Dendritic cell treated with granulocyte-macrophage colony-stimulating factor and Interleukin-4, amounts not matched to agents 40 ng/mL and 50 ng/mL, for 4 days (primary cell): ENCODE results near the gene AKR7A2.

ENCODE experiments used
- H3K27ac Mint-ChIP-seq: one replicate; pipeline ENCODE4 v1.8.0; 2022; ENCODE audit warnings: mild to moderate bottlenecking, mixed read lengths
- H3K27me3 Mint-ChIP-seq: one replicate; pipeline ENCODE4 v1.8.0; 2022; ENCODE audit warnings: mild to moderate bottlenecking, mixed read lengths
- H3K36me3 Mint-ChIP-seq: one replicate; pipeline ENCODE4 v1.8.0; 2022; ENCODE audit warnings: low read depth, mixed read lengths
- H3K4me1 Mint-ChIP-seq: one replicate; pipeline ENCODE4 v1.8.0; 2022; ENCODE audit warnings: low read depth, mixed read lengths
- H3K4me3 Mint-ChIP-seq: one replicate; pipeline ENCODE4 v1.8.0; 2022; ENCODE audit warnings: mild to moderate bottlenecking, moderate library complexity, mixed read lengths
- H3K9me3 Mint-ChIP-seq: one replicate; pipeline ENCODE4 v1.8.0; 2022; ENCODE audit warnings: mixed read lengths
- intact Hi-C: fragments of 100-400 bp; cut with micrococcal nuclease; formaldehyde crosslinking; loops from one replicate; pipeline ENCODE4 v1.15.0; 2022

Gene AKR7A2

DNA sequence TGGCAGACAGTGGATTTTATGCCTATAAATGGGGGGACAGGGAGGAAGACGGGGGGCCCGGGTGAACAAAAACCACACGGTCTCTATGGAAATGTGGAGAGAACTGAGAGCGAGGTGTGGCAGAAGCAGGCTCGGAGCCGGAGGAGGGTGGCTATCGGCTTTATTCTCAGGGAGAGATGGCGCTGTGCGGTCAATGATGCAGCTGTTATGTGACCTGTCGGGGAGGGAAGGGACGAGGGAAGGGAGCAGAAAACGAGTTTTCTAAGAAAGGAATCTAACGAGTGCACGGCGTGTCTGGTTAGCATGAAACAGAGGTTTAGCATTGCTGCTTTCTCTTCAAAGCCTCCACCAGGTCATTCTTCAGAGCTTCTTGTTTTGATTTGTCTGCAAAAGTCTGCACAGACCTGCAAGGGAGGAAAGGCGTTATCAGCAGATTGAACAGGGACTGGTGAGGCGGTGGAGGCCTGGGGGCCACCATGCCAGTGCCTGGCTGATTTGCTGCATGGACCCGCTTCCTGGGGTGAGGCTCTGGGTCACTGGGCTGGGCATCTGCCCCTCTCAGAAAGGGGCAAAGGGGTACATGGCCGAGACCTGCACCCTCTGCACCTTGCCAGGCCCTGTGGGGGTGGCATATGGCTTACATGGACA lies 27.4 kb upstream of the AKR7A2 start:
- intact Hi-C loops, result no loop called here
- H3K27ac Mint-ChIP-seq, result no peak overlapping the region
- H3K4me3 Mint-ChIP-seq, result no peak overlapping the region
- peaks cover 12% of the 10 kb centered on the region for H3K4me1 Mint-ChIP-seq
- no peaks in the 10 kb centered on the region for H3K27me3 Mint-ChIP-seq
- peaks cover 84% of the 10 kb centered on the region for H3K36me3 Mint-ChIP-seq
- no peaks in the 10 kb centered on the region for H3K9me3 Mint-ChIP-seq

DNA sequence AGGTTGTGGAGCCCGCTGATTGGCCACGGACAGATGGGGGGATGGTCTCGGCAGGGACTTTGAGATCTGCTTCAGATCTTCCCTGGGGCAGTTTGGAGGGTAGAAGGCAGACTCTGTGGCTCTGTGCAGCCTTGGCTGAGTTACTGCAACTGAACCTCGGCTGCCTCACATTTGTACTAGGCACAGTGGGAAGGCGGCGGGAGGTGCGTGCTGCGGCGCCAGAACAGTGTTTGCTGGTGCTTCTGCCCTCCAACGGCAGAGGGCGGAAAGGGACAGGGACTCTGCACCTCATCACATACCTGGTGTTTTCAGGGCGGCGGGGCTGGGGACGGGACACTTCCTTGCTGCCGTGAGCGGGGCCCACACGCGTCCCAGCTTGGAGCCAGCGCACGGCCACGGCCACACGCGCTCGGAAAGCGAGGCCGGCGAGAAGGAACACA lies 26.4 kb upstream of the AKR7A2 start:
- Mint-ChIP-seq H3K4me1 (peaks cover 12% of the 10 kb centered on the region), H3K27ac (no peak overlapping the region), H3K4me3 (no peak overlapping the region), H3K27me3 (no peaks in the 10 kb centered on the region), H3K9me3 (no peaks in the 10 kb centered on the region), H3K36me3 (peaks cover 80% of the 10 kb centered on the region)
- intact Hi-C loops, result no loop called here

DNA sequence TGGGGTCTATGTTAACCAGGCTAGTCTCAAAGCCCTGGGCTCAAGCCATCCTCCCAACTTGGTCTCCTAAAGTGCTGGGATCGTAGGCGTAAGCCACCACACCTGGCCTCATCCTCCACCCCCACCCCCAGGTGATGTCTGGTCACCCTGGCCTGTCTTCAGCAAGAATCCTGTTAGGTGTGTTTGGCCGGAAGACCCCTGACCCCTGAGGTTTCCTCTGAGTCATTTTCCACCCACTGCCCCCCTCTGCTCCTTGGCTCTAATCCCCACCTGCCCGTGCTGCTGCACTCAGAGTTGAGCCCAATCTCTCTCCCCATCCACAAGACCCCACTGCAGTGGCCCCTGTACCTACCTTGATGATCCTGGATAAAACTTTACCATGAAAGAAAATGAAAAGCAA lies 25.3 kb upstream of the AKR7A2 start:
- peak overlapping the region; percentile 11 for H3K27ac Mint-ChIP-seq
- no peak overlapping the region for H3K4me3 Mint-ChIP-seq

DNA sequence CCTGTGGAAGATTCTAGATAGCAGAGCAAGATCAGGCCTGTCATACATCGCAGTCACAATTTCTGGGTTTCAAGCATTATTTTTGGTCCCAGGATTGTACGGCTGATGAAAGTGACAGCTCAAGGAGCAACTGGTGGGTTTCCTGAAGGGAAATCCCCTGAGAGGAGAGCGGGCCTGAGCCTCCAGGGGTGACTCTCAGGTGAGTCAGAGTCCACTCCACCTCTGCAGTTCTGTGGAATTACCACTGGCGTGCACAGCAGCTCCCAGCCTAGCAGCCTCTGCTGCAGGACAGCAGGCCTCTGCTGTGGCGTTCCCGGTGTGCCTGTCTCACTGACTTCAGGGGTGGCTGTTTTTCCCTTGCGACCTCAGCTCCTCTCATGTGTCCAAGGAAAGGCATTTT lies 24.6 kb upstream of the AKR7A2 start:
- H3K4me1 Mint-ChIP-seq, result peaks cover 6% of the 10 kb centered on the region
- no peaks in the 10 kb centered on the region for H3K27me3 Mint-ChIP-seq
- intact Hi-C loops, result no loop called here
- peaks cover 80% of the 10 kb centered on the region for H3K36me3 Mint-ChIP-seq
- H3K27ac Mint-ChIP-seq, result no peak overlapping the region
- H3K4me3 Mint-ChIP-seq, result no peak overlapping the region
- no peaks in the 10 kb centered on the region for H3K9me3 Mint-ChIP-seq

More for the DNA sequence above, 25.3 kb upstream of the AKR7A2 start:
- peaks cover 12% of the 10 kb centered on the region for H3K4me1 Mint-ChIP-seq
- peaks cover 80% of the 10 kb centered on the region for H3K36me3 Mint-ChIP-seq
- intact Hi-C loops, result no loop called here
- H3K9me3 Mint-ChIP-seq, result no peaks in the 10 kb centered on the region
- H3K27me3 Mint-ChIP-seq, result no peaks in the 10 kb centered on the region

DNA sequence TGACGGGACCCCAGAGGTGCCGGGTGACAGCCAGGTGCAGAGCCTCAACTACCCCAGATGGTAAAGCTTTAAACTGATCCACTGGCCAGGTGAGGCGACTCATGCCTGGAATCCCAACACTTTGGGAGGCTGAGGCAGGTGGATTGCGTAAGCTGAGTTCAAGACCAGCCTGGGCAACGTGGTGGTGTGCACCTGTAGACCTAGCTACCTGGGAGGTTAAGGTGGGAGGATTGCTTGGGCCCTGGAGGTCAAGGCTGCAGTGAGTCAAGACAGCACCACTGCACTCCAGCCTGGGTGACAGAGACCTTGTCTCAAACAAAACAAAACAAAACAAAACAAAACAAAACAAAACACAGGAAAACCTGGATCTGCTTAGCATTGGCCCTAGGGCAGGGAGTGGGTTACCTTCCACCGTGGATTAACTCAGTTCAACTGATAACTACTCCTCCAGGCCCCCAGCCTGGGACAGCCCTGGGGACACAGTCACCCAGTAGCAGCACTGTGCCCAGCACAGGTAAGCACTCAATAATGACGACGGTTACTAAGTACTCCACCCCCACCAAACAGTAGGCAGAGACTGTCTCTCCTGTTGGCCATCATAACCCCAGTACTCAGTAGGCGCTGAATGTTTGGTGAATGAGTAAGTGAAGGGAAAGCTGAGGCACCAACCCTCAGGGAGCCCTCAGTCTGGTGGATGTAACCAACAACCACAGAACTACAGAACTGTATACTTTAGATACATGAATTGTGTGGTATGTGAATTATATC lies 21.8 kb upstream of the AKR7A2 start:
- H3K9me3 Mint-ChIP-seq, result no peaks in the 10 kb centered on the region
- H3K36me3 Mint-ChIP-seq, result peaks cover 80% of the 10 kb centered on the region
- no peak overlapping the region for H3K4me3 Mint-ChIP-seq
- intact Hi-C loops, result no loop called here
- no peaks in the 10 kb centered on the region for H3K27me3 Mint-ChIP-seq
- H3K27ac Mint-ChIP-seq, result no peak overlapping the region
- H3K4me1 Mint-ChIP-seq, result no peaks in the 10 kb centered on the region

DNA sequence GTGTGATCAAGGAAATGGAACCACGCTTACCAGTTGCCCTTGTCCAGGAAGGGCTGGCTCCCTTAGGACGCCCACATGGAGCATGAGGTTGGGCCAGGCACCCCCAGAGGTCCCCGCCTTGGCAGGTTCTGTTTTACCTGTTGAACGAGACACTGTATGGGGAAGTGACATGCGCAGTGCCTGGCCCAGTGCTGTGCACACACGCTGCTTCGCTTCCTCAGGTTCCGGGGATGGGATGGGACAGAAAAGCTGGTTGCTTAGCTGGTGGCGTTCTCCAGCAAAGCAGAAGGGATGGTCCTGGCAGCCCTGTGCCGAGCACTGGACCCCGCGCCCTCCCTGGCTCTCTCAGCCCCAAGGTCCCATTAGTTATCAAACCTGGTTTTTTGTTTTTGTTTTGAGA lies 20.9 kb upstream of the AKR7A2 start:
- H3K4me3 Mint-ChIP-seq, result no peak overlapping the region
- intact Hi-C loops, result no loop called here

DNA sequence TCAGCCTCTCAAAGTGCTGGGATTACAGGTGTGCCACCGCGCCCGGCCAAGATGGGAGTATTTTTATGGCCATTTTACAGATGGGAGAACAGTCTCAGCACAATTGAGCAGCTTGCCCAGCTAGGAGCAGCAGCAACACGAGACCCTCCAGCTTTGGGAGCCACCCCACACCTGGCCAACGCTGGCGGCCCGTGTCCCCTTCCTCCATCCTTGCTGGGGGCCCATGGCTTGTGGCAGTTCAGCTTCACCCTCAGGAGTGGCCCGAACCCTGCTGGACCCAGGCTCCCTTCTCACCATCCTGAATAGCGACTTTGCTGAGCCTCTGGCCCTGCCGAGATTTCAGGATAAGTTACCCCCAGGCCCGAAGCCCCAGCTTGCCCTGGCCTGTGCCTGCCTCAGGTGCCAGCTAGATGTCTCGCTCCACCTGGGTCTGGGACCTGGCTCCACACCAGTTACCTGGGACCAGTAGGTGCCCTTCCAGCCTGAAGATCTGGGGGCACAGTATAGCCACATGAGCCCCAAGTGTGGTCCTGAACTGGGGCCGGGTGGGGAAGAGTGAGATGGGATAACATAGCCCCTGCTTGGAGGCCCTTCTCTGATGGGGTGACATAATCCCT lies 19.4 kb upstream of the AKR7A2 start:
- no peaks in the 10 kb centered on the region for H3K9me3 Mint-ChIP-seq
- H3K27me3 Mint-ChIP-seq, result no peaks in the 10 kb centered on the region
- H3K4me1 Mint-ChIP-seq, result no peaks in the 10 kb centered on the region
- no peak overlapping the region for H3K4me3 Mint-ChIP-seq
- no peak overlapping the region for H3K27ac Mint-ChIP-seq
- H3K36me3 Mint-ChIP-seq, result peaks cover 80% of the 10 kb centered on the region
- intact Hi-C loops, result no loop called here

More for the DNA sequence above, 20.9 kb upstream of the AKR7A2 start:
- Mint-ChIP-seq H3K9me3 (no peaks in the 10 kb centered on the region), H3K36me3 (peaks cover 80% of the 10 kb centered on the region), H3K27ac (no peak overlapping the region), H3K4me1 (no peaks in the 10 kb centered on the region), H3K27me3 (no peaks in the 10 kb centered on the region)

DNA sequence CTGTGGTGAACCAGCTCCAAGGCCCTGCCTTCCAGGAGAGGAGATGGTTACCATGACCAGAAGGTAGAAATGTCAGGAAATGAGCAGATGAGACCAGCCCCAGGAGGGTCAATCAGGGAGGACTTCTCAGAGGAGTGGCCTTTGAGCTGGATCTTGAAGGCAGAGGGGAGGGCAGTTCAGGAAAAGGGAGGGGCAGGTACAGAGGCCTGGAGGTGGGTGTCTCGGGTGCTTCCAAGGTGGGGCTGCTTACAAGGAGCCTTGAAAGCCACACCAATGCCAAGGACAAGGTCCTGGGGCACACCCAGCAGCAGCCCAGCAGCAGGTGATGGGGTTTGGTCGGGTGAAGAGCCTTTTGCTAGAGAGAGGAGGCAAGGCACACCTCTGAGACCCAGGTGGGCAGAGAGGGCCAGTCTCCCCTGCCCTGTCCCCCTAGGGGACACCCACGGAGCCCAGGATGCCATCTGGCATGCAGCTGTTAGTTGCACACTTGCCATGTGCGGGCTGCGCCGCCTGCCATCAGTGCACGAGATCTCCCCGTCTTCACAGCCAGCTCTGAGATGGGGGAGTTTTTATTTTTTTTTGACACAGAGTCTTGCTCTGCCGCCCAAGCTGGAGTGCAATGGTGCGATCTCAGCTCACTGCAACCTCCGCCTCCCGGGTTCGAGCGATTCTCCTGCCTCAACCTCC lies 18.6 kb upstream of the AKR7A2 start:
- Mint-ChIP-seq H3K4me3 (no peak overlapping the region), H3K4me1 (no peaks in the 10 kb centered on the region), H3K36me3 (peaks cover 84% of the 10 kb centered on the region), H3K27ac (peak overlapping the region; percentile 20), H3K9me3 (no peaks in the 10 kb centered on the region), H3K27me3 (no peaks in the 10 kb centered on the region)
- intact Hi-C loops, result no loop called here

DNA sequence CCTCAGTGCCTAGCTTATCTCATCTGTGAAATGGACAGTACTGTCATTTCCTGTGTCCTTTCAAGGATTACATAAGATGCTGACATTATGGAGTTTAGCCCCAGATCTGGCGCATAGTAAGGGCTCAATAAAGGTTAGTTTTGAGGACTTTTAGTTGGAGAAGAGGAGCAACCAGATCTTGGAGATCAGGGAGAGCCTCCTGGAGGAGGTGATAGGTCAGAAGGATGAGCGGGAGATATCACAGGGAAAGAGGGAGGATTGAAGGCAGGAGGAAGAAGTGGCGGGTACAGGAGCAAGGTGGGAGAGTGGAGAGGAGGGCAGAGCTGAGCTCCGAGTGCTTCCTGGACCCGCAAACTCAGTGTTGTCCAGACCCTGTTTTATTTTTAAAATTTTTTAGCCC lies 17.7 kb upstream of the AKR7A2 start:
- Mint-ChIP-seq H3K27ac (peak overlapping the region; percentile 1), H3K4me1 (peaks cover 5% of the 10 kb centered on the region), H3K36me3 (peaks cover 94% of the 10 kb centered on the region), H3K4me3 (no peak overlapping the region), H3K27me3 (no peaks in the 10 kb centered on the region), H3K9me3 (no peaks in the 10 kb centered on the region)
- intact Hi-C loops, result no loop called here

DNA sequence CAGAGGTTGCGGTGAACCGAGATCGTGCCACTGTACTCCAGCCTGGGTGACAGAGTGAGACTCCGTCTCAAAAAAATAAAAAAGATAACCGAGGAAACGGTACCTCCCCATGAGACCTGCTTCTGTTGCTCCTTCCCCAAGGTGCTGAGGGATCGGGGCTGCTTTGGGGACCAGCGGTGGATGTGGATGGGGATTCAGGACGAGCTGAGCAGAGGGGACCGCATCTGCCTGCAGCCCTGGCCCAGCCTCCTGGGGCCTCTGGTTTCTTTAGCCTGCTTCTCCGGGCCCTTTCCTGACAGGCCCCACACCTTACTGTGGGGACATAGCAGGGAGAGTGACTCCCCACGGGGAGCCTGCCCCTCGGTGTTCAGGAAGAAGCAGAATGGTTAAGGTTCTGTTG lies 17.2 kb upstream of the AKR7A2 start:
- Mint-ChIP-seq H3K36me3 (peaks cover 98% of the 10 kb centered on the region), H3K27me3 (no peaks in the 10 kb centered on the region), H3K4me1 (peaks cover 7% of the 10 kb centered on the region), H3K27ac (peak overlapping the region; percentile 1), H3K4me3 (no peak overlapping the region), H3K9me3 (no peaks in the 10 kb centered on the region)
- intact Hi-C loops, result no loop called here

DNA sequence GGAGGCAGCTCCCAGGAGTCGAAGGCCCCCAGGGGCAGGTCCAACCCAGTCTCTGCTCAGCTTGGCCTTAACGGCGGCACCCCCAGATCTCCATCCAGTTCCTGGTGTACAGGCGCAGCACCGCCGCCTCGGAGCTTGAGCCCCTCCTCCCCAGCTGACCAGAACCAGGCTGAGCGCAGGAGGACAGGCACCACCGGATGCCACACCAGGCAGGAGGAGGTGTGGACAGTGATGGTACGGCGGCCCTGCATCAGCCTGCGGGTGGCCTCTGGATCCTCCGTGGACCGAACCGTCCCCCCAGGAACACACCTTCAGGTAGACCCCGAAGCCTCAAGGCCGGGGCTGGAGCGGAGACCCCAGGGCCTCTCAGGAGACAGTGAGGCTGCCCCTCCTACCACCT lies 16.5 kb upstream of the AKR7A2 start:
- intact Hi-C loops, result no loop called here
- Mint-ChIP-seq H3K9me3 (no peaks in the 10 kb centered on the region), H3K4me1 (peaks cover 8% of the 10 kb centered on the region), H3K27me3 (no peaks in the 10 kb centered on the region), H3K27ac (no peak overlapping the region), H3K36me3 (peaks cover 100% of the 10 kb centered on the region), H3K4me3 (no peak overlapping the region)

DNA sequence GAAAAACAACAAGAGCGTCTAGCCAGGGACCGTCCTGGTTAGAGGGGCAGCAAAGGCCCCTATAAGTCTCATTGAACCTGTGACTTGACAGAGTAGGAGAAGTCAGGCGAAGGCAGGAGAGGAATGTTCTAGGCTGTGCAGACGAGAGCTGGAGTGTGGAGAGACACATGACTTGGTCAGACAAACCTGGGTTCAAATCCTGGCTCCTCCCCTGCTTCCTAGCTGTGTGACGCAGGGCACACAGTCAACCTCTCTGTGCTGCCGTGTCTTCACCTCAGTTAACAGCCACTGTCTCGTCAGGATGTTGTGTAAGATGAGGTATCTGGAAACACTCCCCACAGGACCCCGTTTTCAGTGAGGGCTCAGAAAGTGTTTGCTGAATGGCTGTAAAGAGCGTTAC lies 15.8 kb upstream of the AKR7A2 start:
- intact Hi-C loops, result no loop called here
- Mint-ChIP-seq H3K36me3 (peaks cover 100% of the 10 kb centered on the region), H3K27me3 (no peaks in the 10 kb centered on the region), H3K4me1 (peaks cover 16% of the 10 kb centered on the region), H3K27ac (no peak overlapping the region), H3K9me3 (no peaks in the 10 kb centered on the region), H3K4me3 (no peak overlapping the region)

DNA sequence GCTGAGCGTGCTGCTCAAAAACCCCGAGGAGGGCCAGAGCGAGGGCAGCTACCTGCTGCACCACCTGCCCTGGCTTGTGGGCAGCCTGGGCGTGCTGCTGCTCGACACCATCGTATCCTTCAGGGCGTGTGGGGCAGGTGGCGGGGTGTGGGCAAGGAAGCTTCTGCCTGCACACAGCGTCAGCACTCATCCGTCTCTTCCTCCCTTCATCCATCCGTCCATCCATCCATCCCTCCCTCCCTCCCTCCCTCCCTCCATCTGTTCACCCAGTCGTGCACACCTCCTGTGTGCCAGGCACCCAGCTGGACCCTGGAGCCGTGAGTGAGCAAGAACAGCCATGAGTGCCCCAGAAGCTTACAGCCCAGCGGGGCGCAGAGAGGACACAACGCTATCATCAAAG lies 15.4 kb upstream of the AKR7A2 start:
- intact Hi-C loops, result no loop called here
- no peaks in the 10 kb centered on the region for H3K9me3 Mint-ChIP-seq
- H3K36me3 Mint-ChIP-seq, result peaks cover 100% of the 10 kb centered on the region
- no peaks in the 10 kb centered on the region for H3K27me3 Mint-ChIP-seq
- no peak overlapping the region for H3K4me3 Mint-ChIP-seq
- no peak overlapping the region for H3K27ac Mint-ChIP-seq
- H3K4me1 Mint-ChIP-seq, result peaks cover 20% of the 10 kb centered on the region

DNA sequence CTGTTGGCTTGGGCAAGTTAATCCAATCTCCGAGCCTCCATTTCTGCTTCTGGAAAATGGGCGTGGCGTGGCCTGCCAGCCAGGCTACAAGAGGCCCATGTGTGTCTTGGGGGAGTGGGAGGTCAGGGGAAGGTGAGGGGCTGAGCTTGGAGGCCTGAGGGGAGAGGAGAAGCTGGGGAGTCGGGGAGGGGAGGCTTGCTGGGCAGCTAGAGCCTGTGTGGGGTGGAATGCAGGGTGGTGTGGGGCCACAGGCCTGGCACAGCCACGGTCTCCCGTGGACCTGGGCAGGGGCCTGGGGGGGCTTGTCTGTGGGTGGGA lies 14.8 kb upstream of the AKR7A2 start:
- no peak overlapping the region for H3K27ac Mint-ChIP-seq
- H3K4me3 Mint-ChIP-seq, result no peak overlapping the region
- H3K36me3 Mint-ChIP-seq, result peaks cover 100% of the 10 kb centered on the region
- no peaks in the 10 kb centered on the region for H3K9me3 Mint-ChIP-seq
- intact Hi-C loops, result no loop called here
- H3K27me3 Mint-ChIP-seq, result no peaks in the 10 kb centered on the region
- H3K4me1 Mint-ChIP-seq, result peaks cover 26% of the 10 kb centered on the region
